GM23338 (cell line): Measurements from ENCODE around the gene FRMD4A. TPM values are rescaled to one million over a fixed set of nuclear protein-coding genes. Genes with fewer than 3 reads are reported as not detected.

Experiments used
- ATAC-seq: fragments of 200-7000 bp; cut with Tn5 transposase; 3 replicates; pipeline ENCODE4 v1.9.1; 2020
- DNase-seq: peaks from one replicate; pipeline ENCODE4 v3.0.0-alpha.2; 2015; ENCODE audit warnings: low spot score
- H2AFZ ChIP-seq: fragments of 200-600 bp; sonication (generic); 2 replicates; pipeline ENCODE4 v1.8.0; 2016; ENCODE audit warnings: antibody characterized with exemption, mild to moderate bottlenecking, moderate library complexity
- H3F3A ChIP-seq: fragments of 200-600 bp; sonication (generic); replicated peaks from 2 replicates; pipeline ENCODE4 v1.8.0; 2017; ENCODE audit warnings: antibody characterized with exemption, mixed run types, low read depth
- H3K27ac ChIP-seq: fragments of 200-600 bp; sonication (generic); 2 replicates; pipeline ENCODE4 v1.6.1; 2016; ENCODE audit warnings: low read depth
- H3K27me3 ChIP-seq: fragments of 200-600 bp; sonication (generic); 2 replicates; pipeline ENCODE4 v1.8.0; 2016; ENCODE audit warnings: mild to moderate bottlenecking, mixed run types, moderate library complexity; ENCODE audit not compliant: insufficient read depth
- H3K36me3 ChIP-seq: fragments of 200-600 bp; sonication (generic); 2 replicates; pipeline ENCODE4 v1.8.0; 2016; ENCODE audit warnings: mild to moderate bottlenecking; ENCODE audit not compliant: insufficient read depth
- H3K4me1 ChIP-seq: fragments of 200-600 bp; sonication (generic); 2 replicates; pipeline ENCODE4 v1.8.0; 2016; ENCODE audit warnings: mild to moderate bottlenecking, moderate library complexity; ENCODE audit not compliant: insufficient read depth
- H3K4me2 ChIP-seq: fragments of 200-600 bp; sonication (generic); 2 replicates; pipeline ENCODE4 v1.7.1; 2017; ENCODE audit warnings: mixed run types
- H3K4me3 ChIP-seq: fragments of 200-600 bp; sonication (generic); 2 replicates; pipeline ENCODE4 v1.6.1; 2016; ENCODE audit warnings: mixed run types
- H3K79me2 ChIP-seq: fragments of 200-600 bp; sonication (generic); replicated peaks from 2 replicates; pipeline ENCODE4 v1.8.0; 2017; ENCODE audit warnings: mild to moderate bottlenecking; ENCODE audit not compliant: insufficient read depth
- H3K9me2 ChIP-seq: fragments of 200-600 bp; sonication (generic); 2 replicates; pipeline ENCODE4 v1.8.0; 2017; ENCODE audit not compliant: insufficient read depth
- H4K20me1 ChIP-seq: fragments of 200-600 bp; sonication (generic); replicated peaks from 2 replicates; pipeline ENCODE4 v1.8.0; 2017; ENCODE audit warnings: mild to moderate bottlenecking; ENCODE audit not compliant: insufficient read depth
- H3K27ac Mint-ChIP-seq: 2 replicates; pipeline ENCODE4 v1.8.0; 2020; ENCODE audit warnings: inconsistent platforms, mild to moderate bottlenecking, moderate library complexity, mixed read lengths
- H3K27me3 Mint-ChIP-seq: 3 replicates; pipeline ENCODE4 v1.8.0; 2022; ENCODE audit warnings: low read depth, mild to moderate bottlenecking, moderate library complexity, mixed read lengths, inconsistent platforms; ENCODE audit not compliant: insufficient read depth, poor library complexity
- H3K36me3 Mint-ChIP-seq: 3 replicates; pipeline ENCODE4 v1.8.0; 2021; ENCODE audit warnings: low read depth, mild to moderate bottlenecking, inconsistent platforms, moderate library complexity, mixed read lengths
- H3K4me1 Mint-ChIP-seq: 3 replicates; pipeline ENCODE4 v1.8.0; 2020; ENCODE audit warnings: mild to moderate bottlenecking, inconsistent platforms, mixed read lengths
- H3K4me3 Mint-ChIP-seq: 3 replicates; pipeline ENCODE4 v1.8.0; 2021; ENCODE audit warnings: moderate library complexity, mild to moderate bottlenecking, inconsistent platforms, mixed read lengths
- H3K9me3 Mint-ChIP-seq: 3 replicates; pipeline ENCODE4 v1.8.0; 2020; ENCODE audit warnings: moderate library complexity, mild to moderate bottlenecking, inconsistent platforms, mixed read lengths
- CREB1 ChIP-seq: fragments of 250-450 bp; sonication (Bioruptor Pico); IDR thresholded peaks from 2 replicates; pipeline ENCODE4 v1.5.0; 2020; ENCODE audit warnings: low read depth, mild to moderate bottlenecking, moderate library complexity
- CTCF ChIP-seq, 2 experiments: fragments of 200-600 bp in 1 of 2; sonication (generic) in 1 of 2; conservative IDR thresholded peaks; 2 replicates each; pipeline versions ENCODE4 v1.5.1 to v1.6.1; 2016 to 2017; ENCODE audit warnings: antibody characterized with exemption in 2 of 2, low read depth in 2 of 2, mild to moderate bottlenecking in 2 of 2, moderate library complexity in 1 of 2
- ETS1 ChIP-seq: IDR thresholded peaks from 2 replicates; pipeline ENCODE4 v1.6.1; 2016; ENCODE audit warnings: antibody characterized with exemption
- EZH2 ChIP-seq: fragments of 200-600 bp; sonication (generic); IDR thresholded peaks from one replicate; pipeline ENCODE4 v1.8.0; 2017; ENCODE audit warnings: antibody characterized with exemption, mild to moderate bottlenecking, low read depth; ENCODE audit not compliant: unreplicated experiment
- EZH2phosphoT487 ChIP-seq: fragments of 200-600 bp; sonication (generic); IDR thresholded peaks from one replicate; pipeline ENCODE4 v1.8.1; 2018; ENCODE audit warnings: antibody characterized with exemption; ENCODE audit not compliant: unreplicated experiment
- JUNB ChIP-seq: IDR thresholded peaks from one replicate; pipeline ENCODE4 v1.6.1; 2016; ENCODE audit warnings: antibody characterized with exemption; ENCODE audit not compliant: unreplicated experiment
- NANOG ChIP-seq: IDR thresholded peaks from 2 replicates; pipeline ENCODE4 v1.6.1; 2016; ENCODE audit warnings: antibody characterized with exemption, borderline replicate concordance
- POLR2AphosphoS5 ChIP-seq: IDR thresholded peaks from 2 replicates; pipeline ENCODE4 v1.6.1; 2016; ENCODE audit warnings: antibody characterized with exemption, low read depth
- REST ChIP-seq: IDR thresholded peaks from one replicate; pipeline ENCODE4 v1.6.1; 2018; ENCODE audit warnings: antibody characterized with exemption; ENCODE audit not compliant: unreplicated experiment
- STAT1 ChIP-seq: IDR thresholded peaks from one replicate; pipeline ENCODE4 v1.6.1; 2016; ENCODE audit warnings: antibody characterized with exemption; ENCODE audit not compliant: unreplicated experiment
- ZNF114 ChIP-seq: fragments of 250-450 bp; sonication (Bioruptor Pico); IDR thresholded peaks from 2 replicates; pipeline ENCODE4 v1.5.0; 2020; ENCODE audit warnings: mild to moderate bottlenecking, moderate library complexity
- ZNF331 ChIP-seq: fragments of 250-450 bp; sonication (Bioruptor Pico); IDR thresholded peaks from 2 replicates; pipeline ENCODE4 v1.5.0; 2020; ENCODE audit warnings: low read depth, mild to moderate bottlenecking, moderate library complexity
- ZNF462 ChIP-seq: fragments of 250-450 bp; sonication (Bioruptor Pico); IDR thresholded peaks from 2 replicates; pipeline ENCODE4 v1.5.0; 2020; ENCODE audit warnings: mild to moderate bottlenecking, moderate library complexity
- polyA plus RNA-seq: library from polyadenylated mRNA; unstranded; fragments of >200 nt; fragmentation: Nextera tagmentation; extraction: Ambion mirVana; gene quantifications from 2 replicates; pipeline ENCODE4 v1.2.1, GENCODE V29; 2016
- total RNA-seq: library from RNA; depleted of rRNA; stranded (reverse); fragments of >200 nt; shearing (Covaris generic); gene quantifications from 2 replicates; pipeline ENCODE4 v1.2.3, GENCODE V29; 2014

Gene FRMD4A
- total and polyA plus RNA-seq, 2 experiments from 2014 or later = 14.0 to 20.1 TPM

GRCh38 chr10:14020037-14020664 lies 310.6 kb downstream of the FRMD4A start:
- Histone ChIP-seq H3K4me3 (no peak overlapping the region), H3F3A (no peaks in the 10 kb centered on the region), H3K4me2 (no peak overlapping the region), H2AFZ (no peak overlapping the region), H3K9me2 (no peaks in the 10 kb centered on the region), H4K20me1 (no peaks in the 10 kb centered on the region), H3K27me3 (no peaks in the 10 kb centered on the region), H3K4me1 (no peaks in the 10 kb centered on the region), H3K79me2 (no peaks in the 10 kb centered on the region), H3K27ac (no peak overlapping the region), H3K36me3 (no peaks in the 10 kb centered on the region; the same call in 1 of the 2 replicates)
- Mint-ChIP-seq H3K36me3 (peaks cover 3% of the 10 kb centered on the region; the same call in 1 of the 3 replicates), H3K4me3 (no peak overlapping the region), H3K27ac (no peak overlapping the region), H3K27me3 (peaks cover 2% of the 10 kb centered on the region), H3K9me3 (no peaks in the 10 kb centered on the region), H3K4me1 (0 out of 3 replicates have a peak, but pooled peaks cover 5% of the 10 kb centered on the region)
- ATAC-seq = no peak
- TF ChIP-seq REST (no peak), EZH2 (no peak), POLR2AphosphoS5 (no peak), ZNF331 (CRISPR knock-in tag) (no peak), STAT1 (no peak), ZNF462 (CRISPR knock-in tag) (no peak), ZNF114 (CRISPR knock-in tag) (no peak), ETS1 (no peak), CTCF (conservative IDR thresholded peaks at IDR 0.05; ENCODE audit: low read depth in 2 of 2) (no peak), EZH2phosphoT487 (no peak), CREB1 (no peak), JUNB (no peak), NANOG (no peak)
- no peak for DNase-seq
